Muscle of leg (tissue), 11 donors: ENCODE results near the gene PICALM. TPM values are rescaled to one million over a fixed set of nuclear protein-coding genes. Genes with fewer than 3 reads are reported as not detected.

ENCODE experiments used
- DNase-seq: peaks from one replicate; pipeline ENCODE4 v3.0.0; 2013
- H3K27ac ChIP-seq: one replicate; pipeline ENCODE4 v1.5.1; 2013; ENCODE audit warnings: mild to moderate bottlenecking, low read length, control low read depth
- H3K27me3 ChIP-seq: one replicate; pipeline ENCODE4 v1.6.1; 2013; ENCODE audit warnings: low read length; ENCODE audit not compliant: control insufficient read depth, insufficient read depth
- H3K36me3 ChIP-seq: one replicate; pipeline ENCODE4 v1.6.1; 2013; ENCODE audit warnings: low read length; ENCODE audit not compliant: control insufficient read depth, insufficient read depth
- H3K4me1 ChIP-seq: one replicate; pipeline ENCODE4 v1.6.1; 2013; ENCODE audit warnings: low read length; ENCODE audit not compliant: control insufficient read depth, insufficient read depth
- H3K4me3 ChIP-seq: one replicate; pipeline ENCODE4 v1.5.1; 2013; ENCODE audit warnings: low read length, control low read depth
- H3K9me3 ChIP-seq: replicated peaks from 2 replicates; pipeline ENCODE4 v1.6.1; 2013; ENCODE audit warnings: low read depth, low read length; ENCODE audit not compliant: control insufficient read depth
- WGBS: methylation state at CpG from one replicate; pipeline ENCODE4 v1.1.5; 2013; ENCODE audit warnings: missing lambda C conversion rate; ENCODE audit not compliant: insufficient coverage; 5-methylcytosine and 5-hydroxymethylcytosine counted together
- polyA plus RNA-seq, 8 donors: library from polyadenylated mRNA; unstranded; fragments of 120-200 nt; gene quantifications; one replicate each; pipeline versions ENCODE4 v1.2.1 to v1.2.3, GENCODE V29; 2013; ENCODE audit warnings: inconsistent platforms in 1 of 8, low replicate concordance in 1 of 8; ENCODE audit not compliant: insufficient read length in 8 of 8, insufficient read depth in 1 of 8
- total RNA-seq: library from RNA; stranded (reverse); fragments of 120-200 nt; gene quantifications from one replicate; pipeline ENCODE4 v1.2.4, GENCODE V29; 2013

PICALM gene
- total and polyA plus RNA-seq, 9 donors, result 96.2 to 171 (median 116) TPM

DNA sequence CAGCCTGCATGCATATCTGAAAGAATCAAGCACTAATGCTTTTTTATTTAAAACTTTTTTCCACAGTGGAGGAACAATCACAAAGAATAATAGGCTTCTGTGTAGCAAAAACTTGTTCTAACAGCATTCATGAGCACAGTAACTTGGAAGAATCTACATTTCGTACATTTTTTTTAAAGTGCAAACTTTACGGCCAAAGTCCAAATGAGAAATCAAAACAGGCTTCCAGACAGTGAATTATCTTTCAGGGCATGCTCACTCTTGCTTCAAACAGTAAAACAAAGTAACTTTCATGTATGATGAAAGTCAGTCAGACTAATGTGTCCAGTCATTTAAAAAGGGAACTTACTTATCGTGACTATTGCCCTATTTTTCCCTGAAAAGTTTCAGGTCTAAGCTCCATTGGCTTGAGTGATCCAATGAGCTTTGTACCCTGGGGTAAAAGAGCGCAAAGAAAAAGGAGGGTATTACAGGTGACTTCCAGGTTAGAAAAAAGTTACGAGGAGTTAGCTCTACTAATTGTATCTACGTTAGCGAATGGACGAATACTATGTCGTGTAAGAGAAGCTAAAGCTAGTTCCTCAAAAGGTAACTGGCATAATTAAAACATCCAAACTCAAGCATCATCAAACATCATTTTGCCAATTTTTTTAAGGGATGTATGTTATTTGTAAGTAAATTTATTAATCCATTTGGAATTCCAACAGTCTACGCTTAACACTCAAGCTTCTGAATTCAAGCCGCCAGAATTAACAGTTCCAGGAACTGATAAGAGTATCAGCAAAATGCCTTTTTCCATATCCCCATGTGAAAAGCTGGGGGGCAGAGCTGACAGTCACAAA, 1.7 kb downstream of the PICALM start:
- DNase-seq, result peak; percentile 42
- peaks cover 14% of the 10 kb centered on the region for H3K4me1 ChIP-seq
- no peaks in the 10 kb centered on the region for H3K36me3 ChIP-seq
- H3K27me3 ChIP-seq, result no peaks in the 10 kb centered on the region
- H3K4me3 ChIP-seq, result peak overlapping the region; percentile 90
- no peaks in the 10 kb centered on the region for H3K9me3 ChIP-seq
- 0% methylated on average over 1 of the region's 11 CpGs for WGBS
- peak overlapping the region; percentile 99 for H3K27ac ChIP-seq

DNA sequence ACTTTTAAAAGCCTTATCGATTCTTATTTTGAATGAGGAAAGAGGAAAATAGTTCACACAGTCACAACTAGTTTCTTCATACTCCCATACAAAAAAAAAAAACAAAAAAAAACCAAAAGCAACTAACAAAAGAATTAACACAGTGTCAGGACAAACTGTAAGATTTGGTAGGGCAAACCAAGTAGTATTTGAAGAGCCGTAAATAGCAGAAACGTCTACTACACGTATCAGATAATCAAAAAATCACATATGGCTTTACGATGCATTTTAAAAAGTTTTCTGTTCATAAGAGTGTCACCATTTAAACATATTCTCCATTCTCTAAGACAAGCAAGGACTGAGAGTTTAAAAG, 2.3 kb downstream of the PICALM start:
- Histone ChIP-seq H3K27ac (peak overlapping the region; percentile 99), H3K36me3 (no peaks in the 10 kb centered on the region), H3K4me3 (peak overlapping the region; percentile 90), H3K27me3 (no peaks in the 10 kb centered on the region), H3K9me3 (no peaks in the 10 kb centered on the region), H3K4me1 (peaks cover 14% of the 10 kb centered on the region)
- DNase-seq, result no peak
- no CpG with 5 or more reads among the region's 5 CpGs for WGBS

DNA sequence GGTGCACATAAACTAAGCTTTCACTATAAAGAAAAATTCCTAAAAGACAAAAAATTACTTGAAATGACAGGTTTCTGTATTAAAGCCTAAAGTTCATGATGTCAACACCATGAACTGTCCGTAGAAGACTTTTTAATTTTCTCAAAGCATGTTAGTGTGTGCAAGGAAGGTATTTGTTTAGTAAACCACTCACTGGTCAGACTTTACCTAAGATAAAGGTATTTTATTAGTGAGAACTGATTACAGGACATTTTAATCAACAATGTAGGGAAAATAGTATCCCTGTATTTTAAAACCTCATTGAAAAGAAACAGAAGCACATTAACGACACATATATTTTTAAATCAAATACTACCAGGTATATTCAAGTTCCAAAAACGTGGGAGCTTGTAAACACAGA, 2.9 kb downstream of the PICALM start:
- H3K27ac ChIP-seq, result peak overlapping the region; percentile 99
- peak overlapping the region; percentile 90 for H3K4me3 ChIP-seq
- no peak for DNase-seq
- no peaks in the 10 kb centered on the region for H3K27me3 ChIP-seq
- peaks cover 15% of the 10 kb centered on the region for H3K4me1 ChIP-seq
- no CpG with 5 or more reads among the region's 3 CpGs for WGBS
- no peaks in the 10 kb centered on the region for H3K36me3 ChIP-seq
- H3K9me3 ChIP-seq, result no peaks in the 10 kb centered on the region

DNA sequence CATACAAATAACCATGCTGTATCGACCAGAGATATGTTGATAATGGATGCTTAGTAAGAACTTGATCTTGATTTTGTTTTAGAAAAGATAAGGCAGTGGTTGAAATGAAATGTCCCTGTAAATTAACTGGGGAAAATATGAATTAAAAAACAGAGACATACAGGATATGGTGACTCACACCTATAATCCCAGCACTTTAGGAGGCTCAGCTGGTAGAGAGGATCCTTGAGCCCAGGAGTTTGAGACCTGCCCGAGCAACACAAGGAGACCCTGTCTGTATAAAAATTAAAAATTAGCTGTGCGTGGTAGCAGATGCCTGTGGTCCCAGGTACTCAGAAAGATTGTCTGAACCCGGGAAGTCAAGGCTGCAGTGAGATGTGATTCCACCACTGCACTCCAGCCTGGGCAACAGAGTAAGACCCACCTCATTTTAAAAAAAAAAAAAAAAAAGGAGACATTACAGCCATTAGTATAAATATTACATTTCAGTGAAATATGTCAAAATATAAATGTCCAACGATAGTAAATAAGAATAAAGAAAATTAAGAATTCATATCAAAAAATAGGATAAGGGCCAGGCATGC, 4.6 kb downstream of the PICALM start:
- DNase-seq, result no peak
- peaks cover 8% of the 10 kb centered on the region for H3K4me1 ChIP-seq
- H3K27me3 ChIP-seq, result no peaks in the 10 kb centered on the region
- H3K9me3 ChIP-seq, result no peaks in the 10 kb centered on the region
- no CpG with 5 or more reads among the region's 5 CpGs for WGBS
- H3K36me3 ChIP-seq, result no peaks in the 10 kb centered on the region
- no peak overlapping the region for H3K27ac ChIP-seq
- no peak overlapping the region for H3K4me3 ChIP-seq

DNA sequence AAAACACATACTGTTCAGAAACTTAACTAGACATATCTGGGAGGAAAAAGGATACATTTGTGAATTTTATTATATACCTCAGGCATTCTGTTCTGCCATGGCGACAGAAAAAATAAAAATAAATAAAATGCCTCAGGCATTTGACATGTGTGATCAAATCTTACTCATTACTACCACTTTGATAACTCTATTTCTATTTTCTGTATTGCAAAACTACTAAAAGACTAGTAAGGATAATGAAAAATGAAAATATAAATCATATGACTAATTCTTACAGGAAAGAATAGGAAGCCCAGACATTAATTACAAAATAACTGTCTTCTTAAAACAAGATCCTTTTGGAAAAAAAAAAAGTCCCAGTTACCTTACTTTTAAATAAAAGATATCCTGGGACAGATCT, 5.3 kb downstream of the PICALM start:
- H3K36me3 ChIP-seq, result no peaks in the 10 kb centered on the region
- H3K4me1 ChIP-seq, result peaks cover 7% of the 10 kb centered on the region
- no peak overlapping the region for H3K4me3 ChIP-seq
- WGBS, result no CpG with 5 or more reads among the region's 1 CpG
- H3K27me3 ChIP-seq, result no peaks in the 10 kb centered on the region
- no peak overlapping the region for H3K27ac ChIP-seq
- no peaks in the 10 kb centered on the region for H3K9me3 ChIP-seq
- DNase-seq, result no peak

DNA sequence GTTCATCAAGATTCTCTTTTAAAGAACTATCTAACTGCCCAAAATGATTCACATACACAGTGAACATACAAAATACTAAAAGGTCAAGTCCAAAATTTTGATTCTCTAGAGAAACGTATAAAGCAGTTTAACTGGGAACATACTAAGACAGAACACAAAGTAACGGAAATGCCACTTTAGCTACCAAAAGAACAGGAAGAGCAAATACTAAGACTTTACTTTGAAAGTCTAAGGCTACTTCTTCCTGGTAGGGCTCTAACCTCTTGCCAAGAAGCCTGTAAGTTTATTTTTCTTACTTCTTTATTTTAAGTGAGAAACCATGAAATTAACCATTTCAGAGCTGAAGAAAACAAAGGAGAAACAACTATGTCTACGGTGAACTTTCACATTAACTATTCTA, 6.2 kb downstream of the PICALM start:
- WGBS, result 40% methylated on average over 2 of the region's 3 CpGs

DNA sequence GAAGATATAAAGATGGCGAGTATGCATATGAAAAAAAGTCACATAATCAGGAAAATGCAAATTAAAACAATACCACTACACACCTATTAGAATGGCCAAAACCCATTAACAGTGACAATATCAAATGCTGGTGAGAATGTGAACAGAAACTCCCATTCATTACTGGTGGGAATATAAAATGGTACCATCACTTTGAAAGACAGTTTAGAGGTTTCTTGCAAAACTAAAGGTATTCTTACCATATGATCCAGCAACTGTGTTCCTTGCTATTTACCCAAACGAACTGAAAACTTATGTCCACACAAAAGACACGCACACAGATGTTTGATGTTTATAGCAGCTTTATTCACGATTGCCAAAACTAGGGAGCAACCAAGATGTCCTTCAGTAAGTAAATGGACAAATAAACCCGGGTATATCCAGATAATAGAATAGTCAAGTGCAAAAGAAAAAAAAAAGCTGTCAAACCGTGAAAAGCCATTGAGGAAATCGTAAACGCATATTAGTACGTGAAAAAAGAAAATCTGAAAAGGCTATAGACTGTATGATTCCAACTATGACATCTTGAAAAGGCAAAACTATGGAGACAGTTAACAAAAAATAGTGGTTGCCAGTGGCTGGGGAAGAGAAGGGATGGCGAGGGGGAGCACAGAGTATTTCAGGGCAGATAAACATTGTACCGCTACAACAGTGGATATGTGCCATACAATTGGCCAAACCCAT, 7.2 kb downstream of the PICALM start:
- Histone ChIP-seq H3K4me1 (peaks cover 7% of the 10 kb centered on the region), H3K4me3 (no peak overlapping the region)
- DNase-seq, result no peak

More for the DNA sequence above, 6.2 kb downstream of the PICALM start:
- H3K27ac ChIP-seq, result no peak overlapping the region
- H3K27me3 ChIP-seq, result no peaks in the 10 kb centered on the region
- H3K4me3 ChIP-seq, result no peak overlapping the region
- peaks cover 7% of the 10 kb centered on the region for H3K4me1 ChIP-seq
- peak; percentile 31 for DNase-seq
- H3K9me3 ChIP-seq, result no peaks in the 10 kb centered on the region
- H3K36me3 ChIP-seq, result no peaks in the 10 kb centered on the region

DNA sequence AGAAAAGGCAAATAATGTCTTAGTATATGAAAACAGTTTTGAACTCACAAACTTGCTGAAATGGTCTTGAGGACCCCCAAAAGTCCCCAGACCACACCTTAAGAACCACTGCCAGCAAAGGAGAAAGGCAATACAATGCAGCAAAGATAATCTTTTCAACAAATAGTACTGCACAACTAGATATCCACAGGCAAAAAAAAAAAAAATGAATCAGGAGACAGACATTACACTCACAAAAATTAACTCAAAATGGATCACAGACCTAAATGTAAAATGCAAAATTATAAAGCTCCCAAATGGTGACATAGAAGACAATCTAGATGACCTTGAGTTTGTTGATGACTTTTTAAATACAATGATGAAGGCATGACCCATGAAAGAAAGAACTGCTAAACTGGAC, 8.3 kb downstream of the PICALM start:
- Histone ChIP-seq H3K36me3 (no peaks in the 10 kb centered on the region), H3K4me1 (peaks cover 7% of the 10 kb centered on the region), H3K4me3 (no peak overlapping the region), H3K27me3 (no peaks in the 10 kb centered on the region), H3K27ac (no peak overlapping the region), H3K9me3 (no peaks in the 10 kb centered on the region)
- no peak for DNase-seq

More for the DNA sequence above, 7.2 kb downstream of the PICALM start:
- WGBS, result 88% methylated on average over 4 of the region's 11 CpGs
- H3K36me3 ChIP-seq, result no peaks in the 10 kb centered on the region
- no peak overlapping the region for H3K27ac ChIP-seq
- no peaks in the 10 kb centered on the region for H3K9me3 ChIP-seq
- no peaks in the 10 kb centered on the region for H3K27me3 ChIP-seq

DNA sequence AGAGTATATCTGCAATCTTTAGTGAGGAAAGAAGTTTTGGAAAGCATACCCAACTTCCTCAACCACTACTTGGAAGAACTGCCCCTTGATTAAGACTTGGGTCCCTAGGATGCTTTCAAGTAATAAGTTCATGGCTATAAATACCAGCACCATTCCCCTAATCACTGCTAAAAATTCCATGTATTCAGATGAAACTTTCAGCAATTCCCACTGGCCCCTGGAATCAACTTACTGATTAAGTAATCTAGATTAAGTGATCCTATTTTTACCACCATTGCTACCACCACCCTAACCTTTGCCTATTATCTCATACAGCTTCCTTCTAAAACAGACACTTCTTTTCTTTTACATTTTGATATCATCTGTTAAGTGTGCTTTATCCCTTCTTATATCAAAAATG, 10.5 kb downstream of the PICALM start:
- no peak overlapping the region for H3K27ac ChIP-seq
- H3K4me3 ChIP-seq, result no peak overlapping the region
- DNase-seq, result no peak
- H3K9me3 ChIP-seq, result no peaks in the 10 kb centered on the region
- no peaks in the 10 kb centered on the region for H3K27me3 ChIP-seq
- peaks cover 2% of the 10 kb centered on the region for H3K4me1 ChIP-seq
- H3K36me3 ChIP-seq, result no peaks in the 10 kb centered on the region

DNA sequence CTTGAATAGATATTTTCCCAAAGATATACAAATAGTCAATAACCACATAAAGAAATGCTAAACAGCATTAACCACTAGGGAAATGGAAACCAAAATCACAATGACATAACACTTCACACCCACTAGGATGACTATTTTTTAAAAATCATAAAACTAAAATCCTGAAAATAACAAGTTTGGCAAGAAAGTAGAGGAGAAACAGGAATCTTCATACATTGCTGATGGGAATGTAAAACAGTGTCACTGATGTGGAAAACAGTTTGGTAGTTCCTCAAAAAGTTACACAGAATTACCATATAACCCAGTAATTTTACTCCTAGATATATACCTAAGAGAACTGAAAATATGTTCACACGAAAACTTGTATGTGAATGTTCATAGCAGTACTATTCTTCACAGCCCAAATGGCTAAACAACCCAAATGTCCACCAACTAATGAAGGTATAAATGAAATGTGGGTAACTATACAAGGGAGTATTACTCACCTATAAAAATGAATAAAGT, 12.5 kb downstream of the PICALM start:
- DNase-seq, result no peak
- H3K4me1 ChIP-seq, result peaks cover 2% of the 10 kb centered on the region
- H3K27ac ChIP-seq, result no peak overlapping the region
- H3K4me3 ChIP-seq, result no peak overlapping the region
- H3K36me3 ChIP-seq, result no peaks in the 10 kb centered on the region
- no CpG with 5 or more reads among the region's 1 CpG for WGBS
- no peaks in the 10 kb centered on the region for H3K27me3 ChIP-seq
- no peaks in the 10 kb centered on the region for H3K9me3 ChIP-seq
